ENCODE data around the gene CSRP1. TPM values are rescaled to one million over a fixed set of nuclear protein-coding genes. Genes with fewer than 3 reads are reported as not detected.
"Not testable (repeated sequence)": the region's sequence is repeated elsewhere in the genome, so short reads cannot be mapped to it uniquely, and the experiment has no call there.

Gene CSRP1
- total and polyA plus RNA-seq, 2 donors: 719 to 4,390 TPM

GRCh38 chr1:201490708-201491131 lies 16.2 kb downstream of the CSRP1 start:
- H3K4me3 ChIP-seq (ENCODE audit: low read depth, low read length): no peak overlapping the region
- H3K36me3 ChIP-seq (ENCODE audit: insufficient read depth): no peaks in the 10 kb centered on the region
- H3K4me1 ChIP-seq (ENCODE audit: insufficient read depth): no peaks in the 10 kb centered on the region
- no peak overlapping the region for H3K27ac ChIP-seq (ENCODE audit: low read depth)
- no peak for DNase-seq (ENCODE audit: extremely low spot score)
- WGBS: 30% methylated on average over 3 of the region's 3 CpGs

- WGBS: 75% methylated on average over 6 of the region's 6 CpGs
- no peak for DNase-seq (ENCODE audit: extremely low spot score)
- Histone ChIP-seq H3K4me3 (ENCODE audit: low read depth, low read length) (no peak overlapping the region), H3K27ac (ENCODE audit: low read depth) (no peak overlapping the region), H3K36me3 (ENCODE audit: insufficient read depth) (no peaks in the 10 kb centered on the region), H3K4me1 (ENCODE audit: insufficient read depth) (no peaks in the 10 kb centered on the region)
Measured at GRCh38 chr1:201489643-201490261, 17.2 kb downstream of the CSRP1 start.

- 67% methylated on average over 12 of the region's 12 CpGs for WGBS
- Histone ChIP-seq H3K36me3 (ENCODE audit: insufficient read depth) (no peaks in the 10 kb centered on the region), H3K4me3 (ENCODE audit: low read depth, low read length) (no peak overlapping the region), H3K27ac (ENCODE audit: low read depth) (no peak overlapping the region), H3K4me1 (ENCODE audit: insufficient read depth) (no peaks in the 10 kb centered on the region)
- DNase-seq (ENCODE audit: extremely low spot score): no peak
Measured at GRCh38 chr1:201488830-201489589, 17.9 kb downstream of the CSRP1 start.

GRCh38 chr1:201487742-201488141 lies 19.2 kb downstream of the CSRP1 start:
- Histone ChIP-seq H3K27ac (ENCODE audit: low read depth) (no peak overlapping the region), H3K4me1 (ENCODE audit: insufficient read depth) (no peaks in the 10 kb centered on the region), H3K36me3 (ENCODE audit: insufficient read depth) (no peaks in the 10 kb centered on the region), H3K4me3 (ENCODE audit: low read depth, low read length) (no peak overlapping the region)
- no peak for DNase-seq (ENCODE audit: extremely low spot score)
- 58% methylated on average over 2 of the region's 2 CpGs for WGBS

- Histone ChIP-seq H3K36me3 (ENCODE audit: insufficient read depth) (no peaks in the 10 kb centered on the region), H3K4me3 (ENCODE audit: low read depth, low read length) (no peak overlapping the region), H3K4me1 (ENCODE audit: insufficient read depth) (no peaks in the 10 kb centered on the region), H3K27ac (ENCODE audit: low read depth) (no peak overlapping the region)
- DNase-seq (ENCODE audit: extremely low spot score): no peak
- WGBS: 18% methylated on average over 3 of the region's 3 CpGs
Measured at GRCh38 chr1:201486187-201486586, 20.7 kb downstream of the CSRP1 start.

GRCh38 chr1:201485184-201485774 lies 21.6 kb downstream of the CSRP1 start:
- Histone ChIP-seq H3K27ac (ENCODE audit: low read depth) (no peak overlapping the region), H3K4me1 (ENCODE audit: insufficient read depth) (no peaks in the 10 kb centered on the region), H3K36me3 (ENCODE audit: insufficient read depth) (no peaks in the 10 kb centered on the region), H3K4me3 (ENCODE audit: low read depth, low read length) (no peak overlapping the region)
- WGBS: 88% methylated on average over 4 of the region's 4 CpGs
- no peak for DNase-seq (ENCODE audit: extremely low spot score)

GRCh38 chr1:201483373-201483949 lies 23.5 kb downstream of the CSRP1 start:
- H3K4me3 ChIP-seq (ENCODE audit: low read depth, low read length): no peak overlapping the region
- H3K4me1 ChIP-seq (ENCODE audit: insufficient read depth): no peaks in the 10 kb centered on the region
- 93% methylated on average over 4 of the region's 4 CpGs for WGBS
- no peak for DNase-seq (ENCODE audit: extremely low spot score)
- no peak overlapping the region for H3K27ac ChIP-seq (ENCODE audit: low read depth)
- no peaks in the 10 kb centered on the region for H3K36me3 ChIP-seq (ENCODE audit: insufficient read depth)

GRCh38 chr1:201482755-201483154 lies 24.2 kb downstream of the CSRP1 start:
- Histone ChIP-seq H3K36me3 (ENCODE audit: insufficient read depth) (no peaks in the 10 kb centered on the region), H3K27ac (ENCODE audit: low read depth) (no peak overlapping the region), H3K4me3 (ENCODE audit: low read depth, low read length) (no peak overlapping the region), H3K4me1 (ENCODE audit: insufficient read depth) (no peaks in the 10 kb centered on the region)
- no peak for DNase-seq (ENCODE audit: extremely low spot score)
- WGBS: 66% methylated on average over 5 of the region's 5 CpGs

- WGBS: 6% methylated on average over 35 of the region's 35 CpGs
- H3K4me3 ChIP-seq (ENCODE audit: low read depth, low read length): no peak overlapping the region
- no peaks in the 10 kb centered on the region for H3K36me3 ChIP-seq (ENCODE audit: insufficient read depth)
- DNase-seq (ENCODE audit: extremely low spot score): no peak
- H3K27ac ChIP-seq (ENCODE audit: low read depth): no peak overlapping the region
- no peaks in the 10 kb centered on the region for H3K4me1 ChIP-seq (ENCODE audit: insufficient read depth)
Measured at GRCh38 chr1:201481761-201482493, 25.0 kb downstream of the CSRP1 start.

- Histone ChIP-seq H3K4me1 (ENCODE audit: insufficient read depth) (no peaks in the 10 kb centered on the region), H3K4me3 (ENCODE audit: low read depth, low read length) (peak overlapping the region; percentile 20), H3K36me3 (ENCODE audit: insufficient read depth) (no peaks in the 10 kb centered on the region), H3K27ac (ENCODE audit: low read depth) (no peak overlapping the region)
- 9% methylated on average over 17 of the region's 17 CpGs for WGBS
- DNase-seq (ENCODE audit: extremely low spot score): no peak
Measured at GRCh38 chr1:201481004-201481380, 25.9 kb downstream of the CSRP1 start.

GRCh38 chr1:201480231-201481003 lies 26.5 kb downstream of the CSRP1 start:
- 14% methylated on average over 37 of the region's 37 CpGs for WGBS
- DNase-seq (ENCODE audit: extremely low spot score): no peak
- Histone ChIP-seq H3K36me3 (ENCODE audit: insufficient read depth) (no peaks in the 10 kb centered on the region), H3K4me3 (ENCODE audit: low read depth, low read length) (peak overlapping the region; percentile 20), H3K4me1 (ENCODE audit: insufficient read depth) (no peaks in the 10 kb centered on the region), H3K27ac (ENCODE audit: low read depth) (no peak overlapping the region)

- H3K27ac ChIP-seq (ENCODE audit: low read depth): no peak overlapping the region
- WGBS: 77% methylated on average over 4 of the region's 4 CpGs
- no peak overlapping the region for H3K4me3 ChIP-seq (ENCODE audit: low read depth, low read length)
- no peak for DNase-seq (ENCODE audit: extremely low spot score)
- no peaks in the 10 kb centered on the region for H3K36me3 ChIP-seq (ENCODE audit: insufficient read depth)
- H3K4me1 ChIP-seq (ENCODE audit: insufficient read depth): no peaks in the 10 kb centered on the region
Measured at GRCh38 chr1:201479201-201479730, 27.7 kb downstream of the CSRP1 start.

GRCh38 chr1:201478666-201479065 lies 28.3 kb downstream of the CSRP1 start:
- WGBS: 87% methylated on average over 3 of the region's 3 CpGs
- H3K4me3 ChIP-seq (ENCODE audit: low read depth, low read length); H3K4me1 ChIP-seq (ENCODE audit: insufficient read depth); H3K36me3 ChIP-seq (ENCODE audit: insufficient read depth); H3K27ac ChIP-seq (ENCODE audit: low read depth); DNase-seq (ENCODE audit: extremely low spot score): not testable (repeated sequence)
